ENCODE measurements around the gene STX8.

Gene STX8

GRCh38 chr17:9236286-9237052, 339.2 kb downstream of the STX8 start:
- no peak for DNase-seq

- DNase-seq: no peak
These were observed 340.3 kb downstream of the STX8 start for GRCh38 chr17:9235346-9235745.

- no peak for DNase-seq
These were observed 341.2 kb downstream of the STX8 start for GRCh38 chr17:9234389-9234945.

GRCh38 chr17:9233761-9234160, 341.9 kb downstream of the STX8 start:
- DNase-seq: no peak

GRCh38 chr17:9233271-9233599, 342.4 kb downstream of the STX8 start:
- no peak for DNase-seq

GRCh38 chr17:9232591-9233270, 342.9 kb downstream of the STX8 start:
- no peak for DNase-seq

GRCh38 chr17:9232155-9232475, 343.5 kb downstream of the STX8 start:
- DNase-seq: no peak

DNA sequence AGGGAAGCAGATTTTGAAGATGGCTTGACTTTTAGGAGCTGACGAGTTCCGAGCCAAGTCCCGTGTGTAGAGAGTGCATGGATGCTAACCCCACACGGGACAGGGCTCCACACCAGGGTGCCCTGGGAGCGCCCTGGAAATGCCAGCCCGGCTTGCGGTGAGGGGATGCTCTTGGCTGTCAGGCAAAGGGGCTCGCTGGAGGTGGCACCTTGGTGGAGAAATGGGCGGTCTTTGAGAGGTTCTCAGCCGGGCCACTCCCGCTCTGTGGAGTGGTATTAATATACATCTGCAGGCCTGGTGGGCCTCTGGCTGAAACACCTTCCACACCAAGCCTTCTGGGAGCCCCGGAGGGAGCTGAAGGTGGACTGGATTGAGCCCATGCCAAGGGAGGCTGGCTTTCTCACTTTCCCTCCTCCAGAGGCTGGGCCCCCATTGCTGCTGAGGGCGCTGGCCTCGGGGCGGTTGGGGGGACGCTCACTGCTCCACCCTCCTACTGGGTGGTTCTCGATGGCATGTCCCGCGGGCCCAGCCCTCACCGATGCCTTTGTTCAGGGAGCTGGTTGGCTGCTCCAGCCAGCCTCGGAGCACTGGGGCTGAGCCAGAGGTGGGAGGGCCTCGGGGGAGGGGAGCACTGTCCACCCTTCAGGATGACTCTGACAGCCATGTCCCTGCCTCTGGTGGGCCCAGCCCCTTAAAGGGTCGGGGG, 344.0 kb downstream of the STX8 start:
- no peak for DNase-seq

DNA sequence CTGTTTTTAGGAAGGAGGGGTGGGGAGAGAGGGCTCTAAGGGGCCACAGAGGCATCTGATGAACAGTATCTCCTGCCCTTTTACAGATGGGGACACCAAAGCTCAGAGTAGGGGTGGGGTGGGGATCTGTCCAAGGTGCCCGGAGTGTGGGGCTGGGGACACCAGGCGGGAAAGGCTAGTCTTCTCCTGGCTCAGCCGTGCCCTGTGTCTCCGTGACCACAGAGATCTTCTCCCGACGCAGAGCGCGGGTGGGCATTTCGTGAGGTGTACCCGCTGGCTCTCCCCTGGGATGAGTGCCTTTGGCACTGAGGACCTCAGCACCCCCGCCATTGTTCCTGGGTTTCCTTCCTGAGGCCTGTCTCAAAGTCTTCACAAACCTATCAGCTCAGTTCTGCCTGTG, 344.8 kb downstream of the STX8 start:
- no peak for DNase-seq

GRCh38 chr17:9230346-9230745, 345.3 kb downstream of the STX8 start:
- no peak for DNase-seq

- no peak for DNase-seq
These were observed 345.8 kb downstream of the STX8 start for GRCh38 chr17:9229826-9230201.

- no peak for DNase-seq
These were observed 346.3 kb downstream of the STX8 start for GRCh38 chr17:9229160-9229825.

GRCh38 chr17:9228408-9229159, 347.0 kb downstream of the STX8 start:
- DNase-seq: no peak

GRCh38 chr17:9227819-9228407, 347.7 kb downstream of the STX8 start:
- no peak for DNase-seq

GRCh38 chr17:9226794-9227135, 348.9 kb downstream of the STX8 start:
- no peak for DNase-seq

- DNase-seq: no peak
These were observed 349.4 kb downstream of the STX8 start for GRCh38 chr17:9226130-9226793.

GRCh38 chr17:9225305-9226101, 350.1 kb downstream of the STX8 start:
- DNase-seq: no peak

DNA sequence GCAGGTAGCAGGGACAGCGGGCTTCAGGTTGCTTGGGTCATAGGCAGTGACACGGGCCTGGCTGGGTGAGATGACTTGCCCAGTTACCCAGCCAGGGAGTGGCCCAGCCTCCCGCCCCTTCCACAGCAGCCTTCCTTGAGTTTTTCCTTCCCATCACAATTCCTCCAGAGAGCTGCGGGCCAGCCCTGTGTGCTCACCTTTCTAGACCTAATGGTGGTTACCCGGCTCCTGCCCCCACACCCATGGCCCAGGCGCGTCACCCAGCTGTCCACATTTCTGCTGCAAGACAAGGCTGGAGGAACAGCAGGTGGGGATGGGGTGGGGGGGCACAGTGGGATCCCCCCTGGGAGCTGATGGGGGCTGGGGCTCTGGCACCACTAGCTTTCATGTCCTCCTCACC, 351.1 kb downstream of the STX8 start:
- DNase-seq: no peak

DNA sequence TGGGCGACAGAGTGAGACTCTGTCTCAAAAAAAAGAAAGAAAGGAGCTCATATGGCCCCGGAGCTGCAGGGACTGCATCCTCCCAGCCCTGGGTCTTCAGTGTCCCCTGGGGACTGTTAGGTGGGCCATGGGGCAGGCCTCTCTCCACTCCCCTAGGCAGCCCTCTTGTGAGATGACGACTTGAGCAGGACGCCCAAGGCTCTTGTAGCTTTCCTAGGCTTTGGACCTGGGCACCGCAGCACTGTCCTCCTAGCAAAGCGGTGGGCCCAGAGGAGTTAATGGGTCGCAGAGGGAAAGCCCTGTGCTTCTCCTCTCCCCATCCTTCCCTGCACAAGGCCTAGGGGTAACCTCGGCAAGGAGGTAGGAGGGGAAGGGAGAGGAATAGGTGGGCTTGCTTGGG, 352.1 kb downstream of the STX8 start:
- DNase-seq: no peak

GRCh38 chr17:9221922-9222180, 353.8 kb downstream of the STX8 start:
- no peak for DNase-seq

Data from stimulated activated CD4-positive, alpha-beta T cell treated with anti-CD3 and anti-CD28 coated beads, Interleukin-4, amount 100 ng/mL, for 24 hours (primary cell).